Skin of body (tissue), 2 donors: ENCODE results near the gene FGFR4. TPM values are rescaled to one million over a fixed set of nuclear protein-coding genes. Genes with fewer than 3 reads are reported as not detected.

Source experiments
- DNase-seq: peaks from one replicate; lab custom pipeline; 2025; lab: John Stamatoyannopoulos, UW
- total RNA-seq: library from RNA; depleted of rRNA; stranded (reverse); fragments of >200 nt; gene quantifications from one replicate; pipeline ENCODE4 v1.2.3, GENCODE V29; 2014

FGFR4 gene
- total RNA-seq, 1 donor from 2014 or later: 6.4 TPM

- DNase-seq: no peak
Measured at GRCh38 chr5:177131352-177132135, 44.8 kb downstream of the FGFR4 start.

- DNase-seq: no peak
Measured at GRCh38 chr5:177132136-177133095, 45.7 kb downstream of the FGFR4 start.

GRCh38 chr5:177133096-177133852 is 46.6 kb downstream of the FGFR4 start, which contains the start of gene NSD1:
NSD1 (plus strand) TSS chr5:177133773; CDS start chr5:177135104, 1,331 bp downstream.
- peak; percentile 88 for DNase-seq

GRCh38 chr5:177133853-177134696 is 47.4 kb downstream of the FGFR4 start:
- DNase-seq: no peak

- no peak for DNase-seq
Measured at GRCh38 chr5:177134697-177135225, 48.0 kb downstream of the FGFR4 start.

GRCh38 chr5:177140312-177140711 is 53.6 kb downstream of the FGFR4 start:
- no peak for DNase-seq

GRCh38 chr5:177141496-177141895 is 54.8 kb downstream of the FGFR4 start:
- DNase-seq: no peak

GRCh38 chr5:177142098-177142611 is 55.4 kb downstream of the FGFR4 start:
- no peak for DNase-seq

- no peak for DNase-seq
Measured at GRCh38 chr5:177142778-177143177, 56.1 kb downstream of the FGFR4 start.

- DNase-seq: peak; percentile 11
Measured at GRCh38 chr5:177146891-177147638, 60.4 kb downstream of the FGFR4 start.

Other genes starting within 250 kb of the FGFR4 start
- gene HK3, start 187.6 kb upstream of the FGFR4 start, total RNA-seq: 7.1 TPM
- 36.5 TPM for gene UIMC1, start 80.1 kb upstream of the FGFR4 start, total RNA-seq
- 16.8 TPM for gene ZNF346, start 64.2 kb upstream of the FGFR4 start, total RNA-seq
- gene NSD1, start 46.9 kb downstream of the FGFR4 start, total RNA-seq: 56.9 TPM
- gene RAB24, start 216.8 kb downstream of the FGFR4 start, total RNA-seq: 19.6 TPM
- gene PRELID1, start 216.9 kb downstream of the FGFR4 start, total RNA-seq: 42.8 TPM
- 9.7 TPM for gene MXD3, start 225.0 kb downstream of the FGFR4 start, total RNA-seq